Sigmoid colon (tissue), 7 donors: ENCODE results near the gene MACROD2. TPM values are rescaled to one million over a fixed set of nuclear protein-coding genes. Genes with fewer than 3 reads are reported as not detected.
"Not testable (repeated sequence)": the region's sequence is repeated elsewhere in the genome, so short reads cannot be mapped to it uniquely, and the experiment has no call there.

Experiments
- DNase-seq: peaks from one replicate; pipeline ENCODE4 v3.0.0-alpha.2; 2019
- H3K27ac ChIP-seq, 4 donors: fragments of 200-600 bp; sonication (generic); one replicate each; pipeline ENCODE4 v1.5.1; 2016 to 2019; ENCODE audit warnings: mild to moderate bottlenecking in 1 of 4
- H3K27me3 ChIP-seq, 3 donors: fragments of 200-600 bp; sonication (generic); one replicate each; pipeline ENCODE4 v1.5.1; 2019; ENCODE audit warnings: mild to moderate bottlenecking in 1 of 3
- H3K36me3 ChIP-seq, 4 donors: fragments of 200-600 bp; sonication (generic); one replicate each; pipeline ENCODE4 v1.5.1; 2016 to 2019
- H3K4me1 ChIP-seq, 4 donors: fragments of 200-600 bp; sonication (generic); one replicate each; pipeline ENCODE4 v1.5.1; 2017 to 2019
- H3K4me3 ChIP-seq, 4 donors: fragments of 200-600 bp; sonication (generic); one replicate each; pipeline ENCODE4 v1.5.1; 2017 to 2019; ENCODE audit warnings: mild to moderate bottlenecking in 2 of 4, moderate library complexity in 1 of 4
- H3K9me3 ChIP-seq, 4 donors: fragments of 200-600 bp in 3 of 4; sonication (generic) in 3 of 4; one replicate each; pipeline versions ENCODE4 v1.5.1 to v1.6.1; 2013 to 2019
- EP300 ChIP-seq, 4 donors: sonication (generic); formaldehyde crosslinking; IDR thresholded peaks; one replicate each; pipeline ENCODE4 v1.6.1; 2017; ENCODE audit warnings: antibody characterized with exemption in 4 of 4
- POLR2A ChIP-seq, 2 donors: fragments of 450-650 bp; IDR thresholded peaks; one replicate each; pipeline ENCODE4 v1.6.1; 2016; ENCODE audit warnings: antibody characterized with exemption in 2 of 2, mild to moderate bottlenecking in 2 of 2, moderate library complexity in 2 of 2
- POLR2AphosphoS5 ChIP-seq, 4 donors: sonication (generic); formaldehyde crosslinking; IDR thresholded peaks; one replicate each; pipeline ENCODE4 v1.6.1; 2017; ENCODE audit warnings: antibody characterized with exemption in 4 of 4
- WGBS, 2 donors: extraction: QIAGEN DNeasy Blood & Tissue Kit; methylation state at CpG; one replicate each; pipeline ENCODE4 v1.1.7; 2013; 5-methylcytosine and 5-hydroxymethylcytosine counted together
- intact Hi-C: fragments of 100-400 bp; cut with DNase I; formaldehyde crosslinking; loops from one replicate; pipeline ENCODE4 v1.15.1; 2023
- polyA plus RNA-seq, 3 donors: library from polyadenylated mRNA; stranded (reverse); fragments of 200-250 nt; gene quantifications; one replicate each; pipeline ENCODE4 v1.2.3, GENCODE V29; 2013
- total RNA-seq, 4 donors: library from RNA; depleted of rRNA; stranded (reverse); fragments of >200 nt; gene quantifications; one replicate each; pipeline ENCODE4 v1.1.0, GENCODE V29; 2016
- TF ChIP-seq, protein P1 (sequence below), 4 experiments: fragments of 450-650 bp in 3 of 4; fragments of 200-600 bp in 1 of 4; IDR thresholded peaks; one replicate each; pipeline ENCODE4 v1.5.1; 2016 to 2019; ENCODE audit warnings: antibody characterized with exemption in 4 of 4, mild to moderate bottlenecking in 3 of 4, moderate library complexity in 2 of 4
- donor health status: healthy with polysubstance abuse.
- donor health status: Bipolar disorder and iron deficiency.
- donor health status: healthy.

MACROD2 gene
- total and polyA plus RNA-seq, 7 donors, result 1.2 to 22.4 (median 5.8) TPM

DNA sequence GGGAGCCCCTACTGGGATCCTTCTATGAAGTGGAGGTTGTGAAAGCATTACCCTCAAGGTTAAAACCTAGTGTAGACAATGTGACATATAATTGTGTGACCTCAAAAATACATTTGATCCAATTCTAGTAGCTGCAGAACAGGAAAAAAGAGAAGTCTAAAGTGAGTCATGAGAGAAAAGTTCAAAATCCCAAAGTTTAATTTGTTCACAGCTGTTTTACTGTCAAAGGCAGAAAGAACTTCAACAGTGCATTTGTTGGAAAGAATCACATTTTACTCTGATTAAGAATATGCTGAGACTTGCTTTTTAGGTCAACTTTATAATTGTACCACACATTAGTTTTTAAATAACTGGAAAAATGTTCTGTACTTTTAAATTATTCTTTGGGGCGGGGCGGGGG, 1369.5 kb downstream of the MACROD2 start:
- Histone ChIP-seq H3K36me3 (no peaks in the 10 kb centered on the region), H3K4me1 (peaks cover 0 to 6% (median 0%) of the 10 kb centered on the region in 4 donors), H3K27ac (no peak overlapping the region), H3K9me3 (no peaks in the 10 kb centered on the region), H3K27me3 (no peaks in the 10 kb centered on the region), H3K4me3 (no peak overlapping the region)
- intact Hi-C loops, result no loop called here
- DNase-seq, result no peak
- TF ChIP-seq, protein P1, sequence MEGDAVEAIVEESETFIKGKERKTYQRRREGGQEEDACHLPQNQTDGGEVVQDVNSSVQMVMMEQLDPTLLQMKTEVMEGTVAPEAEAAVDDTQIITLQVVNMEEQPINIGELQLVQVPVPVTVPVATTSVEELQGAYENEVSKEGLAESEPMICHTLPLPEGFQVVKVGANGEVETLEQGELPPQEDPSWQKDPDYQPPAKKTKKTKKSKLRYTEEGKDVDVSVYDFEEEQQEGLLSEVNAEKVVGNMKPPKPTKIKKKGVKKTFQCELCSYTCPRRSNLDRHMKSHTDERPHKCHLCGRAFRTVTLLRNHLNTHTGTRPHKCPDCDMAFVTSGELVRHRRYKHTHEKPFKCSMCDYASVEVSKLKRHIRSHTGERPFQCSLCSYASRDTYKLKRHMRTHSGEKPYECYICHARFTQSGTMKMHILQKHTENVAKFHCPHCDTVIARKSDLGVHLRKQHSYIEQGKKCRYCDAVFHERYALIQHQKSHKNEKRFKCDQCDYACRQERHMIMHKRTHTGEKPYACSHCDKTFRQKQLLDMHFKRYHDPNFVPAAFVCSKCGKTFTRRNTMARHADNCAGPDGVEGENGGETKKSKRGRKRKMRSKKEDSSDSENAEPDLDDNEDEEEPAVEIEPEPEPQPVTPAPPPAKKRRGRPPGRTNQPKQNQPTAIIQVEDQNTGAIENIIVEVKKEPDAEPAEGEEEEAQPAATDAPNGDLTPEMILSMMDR (IDR thresholded peaks at IDR 0.05), result no peak
- TF ChIP-seq EP300 (IDR thresholded peaks at IDR 0.05) (no peak), POLR2AphosphoS5 (IDR thresholded peaks at IDR 0.05) (no peak), POLR2A (IDR thresholded peaks at IDR 0.05) (no peak)
- WGBS, 2 donors, result 85 to 95% methylated on average over 2 of the region's 2 CpGs

DNA sequence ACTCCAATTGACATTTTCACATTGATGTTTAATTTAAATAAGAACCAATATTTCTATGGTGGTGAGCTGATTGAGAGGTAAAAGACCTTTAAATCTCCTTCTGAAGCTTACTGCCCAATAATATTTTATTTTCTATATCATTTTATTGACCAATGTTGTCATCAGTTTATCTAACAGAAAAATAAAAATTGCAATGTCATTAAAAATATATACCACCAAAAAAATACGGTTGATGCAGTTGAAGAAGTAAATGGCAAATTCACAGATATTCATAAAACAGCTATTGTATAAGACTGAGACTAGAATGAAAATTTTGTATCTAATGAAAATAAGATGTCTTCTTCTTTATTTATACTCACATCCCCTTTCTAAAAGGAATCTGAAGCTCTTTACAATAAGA, 1375.1 kb downstream of the MACROD2 start:
- TF ChIP-seq POLR2AphosphoS5 (IDR thresholded peaks at IDR 0.05), result no peak
- TF ChIP-seq, protein P1 (IDR thresholded peaks at IDR 0.05), result no peak
- TF ChIP-seq POLR2A (IDR thresholded peaks at IDR 0.05), result no peak
- no peak for TF ChIP-seq EP300 (IDR thresholded peaks at IDR 0.05)
- no peak overlapping the region for H3K27ac ChIP-seq
- no peaks in the 10 kb centered on the region for H3K27me3 ChIP-seq
- H3K4me1 ChIP-seq, result peaks cover 0 to 7% (median 3%) of the 10 kb centered on the region in 4 donors
- H3K4me3 ChIP-seq, result no peak overlapping the region
- H3K36me3 ChIP-seq, result no peaks in the 10 kb centered on the region
- no peaks in the 10 kb centered on the region for H3K9me3 ChIP-seq
- DNase-seq, result no peak
- 81 to 92% methylated on average over 1 of the region's 1 CpG for WGBS, 2 donors
- intact Hi-C loops, result no loop called here

DNA sequence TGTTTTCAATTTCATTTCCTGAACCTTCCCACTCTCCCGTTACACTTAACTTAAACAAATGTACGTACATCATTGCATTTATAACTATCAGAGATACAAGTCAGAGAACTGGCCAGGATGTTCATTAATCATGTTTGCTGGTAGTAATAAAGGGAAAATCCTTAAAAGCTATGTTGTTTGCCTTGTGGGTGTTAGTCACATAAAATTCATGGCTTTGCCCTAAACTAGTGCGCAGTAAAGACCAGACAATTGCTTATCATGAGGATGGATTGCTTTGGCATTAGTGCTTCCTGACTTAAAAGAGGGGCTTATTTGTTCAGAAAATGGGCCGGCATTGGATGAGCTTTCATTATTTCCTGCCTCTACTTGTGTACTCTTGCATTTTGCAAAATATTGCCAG, 1379.4 kb downstream of the MACROD2 start:
- Histone ChIP-seq H3K4me3 (no peak overlapping the region), H3K27ac (no peak overlapping the region), H3K9me3 (no peaks in the 10 kb centered on the region), H3K36me3 (no peaks in the 10 kb centered on the region), H3K4me1 (peaks cover 0 to 6% (median 1%) of the 10 kb centered on the region in 4 donors), H3K27me3 (no peaks in the 10 kb centered on the region)
- WGBS, 2 donors, result 64 to 69% methylated on average over 4 of the region's 4 CpGs
- intact Hi-C loops, result no loop called here
- TF ChIP-seq, protein P1 (IDR thresholded peaks at IDR 0.05), result no peak
- TF ChIP-seq EP300 (IDR thresholded peaks at IDR 0.05) (no peak), POLR2AphosphoS5 (IDR thresholded peaks at IDR 0.05) (no peak), POLR2A (IDR thresholded peaks at IDR 0.05) (no peak)
- no peak for DNase-seq

DNA sequence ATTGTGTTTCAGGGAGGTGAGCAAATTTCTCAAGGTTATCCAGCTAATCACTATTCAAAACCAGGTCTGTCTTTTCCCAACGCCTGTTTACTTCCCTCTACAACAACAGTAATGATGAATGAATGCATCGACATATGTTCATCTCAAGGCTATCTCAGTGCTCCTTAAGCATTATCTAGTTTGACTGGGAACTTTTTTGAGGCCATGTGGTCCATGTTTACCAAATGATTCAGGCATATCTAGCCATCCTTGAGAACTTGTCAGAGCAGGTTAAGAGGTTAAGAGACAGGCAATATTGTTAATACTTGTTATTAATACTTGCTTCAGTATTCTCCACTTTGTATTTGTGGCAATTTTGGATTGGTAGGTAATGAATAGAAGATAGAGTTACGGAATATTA, 1380.5 kb downstream of the MACROD2 start:
- H3K4me1 ChIP-seq, result peaks cover 0 to 6% (median 0%) of the 10 kb centered on the region in 4 donors
- H3K27me3 ChIP-seq, result no peaks in the 10 kb centered on the region
- DNase-seq, result no peak
- WGBS, 2 donors, result 82 to 87% methylated on average over 3 of the region's 3 CpGs
- H3K36me3 ChIP-seq, result no peaks in the 10 kb centered on the region
- H3K9me3 ChIP-seq, result no peaks in the 10 kb centered on the region
- no peak overlapping the region for H3K27ac ChIP-seq
- no peak for TF ChIP-seq EP300 (IDR thresholded peaks at IDR 0.05)
- no peak for TF ChIP-seq POLR2A (IDR thresholded peaks at IDR 0.05)
- TF ChIP-seq, protein P1 (IDR thresholded peaks at IDR 0.05), result no peak
- TF ChIP-seq POLR2AphosphoS5 (IDR thresholded peaks at IDR 0.05), result no peak
- H3K4me3 ChIP-seq, result no peak overlapping the region
- intact Hi-C loops, result no loop called here

DNA sequence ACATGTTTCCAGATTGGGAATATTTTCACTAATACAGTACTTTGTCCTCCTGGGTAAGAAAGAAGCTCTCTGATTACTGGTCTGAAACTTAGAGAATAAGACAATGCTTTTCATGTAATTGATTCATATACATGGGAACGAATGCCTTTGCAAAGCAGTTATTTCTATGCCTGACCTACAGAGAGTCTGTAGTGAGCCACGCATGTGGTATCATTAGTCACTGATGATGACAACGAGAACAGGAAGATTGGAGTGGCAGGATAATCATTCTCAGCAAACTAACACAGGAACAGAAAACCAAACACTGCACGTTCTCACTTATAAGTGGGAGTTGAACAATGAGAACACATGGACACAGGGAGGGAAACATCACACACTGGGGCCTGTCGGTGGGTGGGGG, 1382.3 kb downstream of the MACROD2 start:
- H3K27ac ChIP-seq, intact Hi-C loops, H3K36me3 ChIP-seq, H3K9me3 ChIP-seq, H3K4me1 ChIP-seq, H3K4me3 ChIP-seq, H3K27me3 ChIP-seq, DNase-seq: not testable (repeated sequence)
- 62 to 77% methylated on average over 5 of the region's 5 CpGs for WGBS, 2 donors
